Coronary artery (tissue), 2 donors: ENCODE results near the gene SOBP.

Experiments used
- DNase-seq: peaks from one replicate; pipeline ENCODE4 v3.0.0-alpha.2; 2017; ENCODE audit warnings: low spot score
- H3K27ac ChIP-seq, 2 donors: fragments of 200-600 bp; sonication (generic); one replicate each; pipeline ENCODE4 v1.5.1; 2016 to 2019
- H3K4me3 ChIP-seq: fragments of 200-600 bp; sonication (generic); 2 replicates; pipeline ENCODE4 v1.5.1; 2016; ENCODE audit warnings: mild to moderate bottlenecking, moderate library complexity
- CTCF ChIP-seq: fragments of 200-600 bp; sonication (generic); IDR thresholded peaks from one replicate; pipeline ENCODE4 v1.5.1; 2019; ENCODE audit warnings: antibody characterized with exemption

The SOBP gene

GRCh38 chr6:107585815-107586435 lies 96.0 kb downstream of the SOBP start:
- H3K27ac ChIP-seq = no peak overlapping the region
- no peak for TF ChIP-seq CTCF
- H3K4me3 ChIP-seq = no peak overlapping the region
- no peak for DNase-seq

- DNase-seq = no peak
- Histone ChIP-seq H3K4me3 (no peak overlapping the region), H3K27ac (no peak overlapping the region)
- TF ChIP-seq CTCF = no peak
Observed at GRCh38 chr6:107587451-107587850, 97.5 kb downstream of the SOBP start.

- H3K4me3 ChIP-seq = no peak overlapping the region
- no peak for TF ChIP-seq CTCF
- DNase-seq = no peak
- H3K27ac ChIP-seq = no peak overlapping the region
Observed at GRCh38 chr6:107589199-107589598, 99.3 kb downstream of the SOBP start.

- no peak for TF ChIP-seq CTCF
- Histone ChIP-seq H3K27ac (no peak overlapping the region), H3K4me3 (no peak overlapping the region)
Observed at GRCh38 chr6:107589934-107590333, 100.0 kb downstream of the SOBP start.

GRCh38 chr6:107590378-107590777 lies 100.5 kb downstream of the SOBP start:
- TF ChIP-seq CTCF = no peak
- no peak overlapping the region for H3K4me3 ChIP-seq
- no peak overlapping the region for H3K27ac ChIP-seq
- DNase-seq = no peak

More at GRCh38 chr6:107589934-107590333, 100.0 kb downstream of the SOBP start:
- DNase-seq = no peak

GRCh38 chr6:107591346-107591745 lies 101.4 kb downstream of the SOBP start:
- no peak overlapping the region for H3K27ac ChIP-seq
- no peak for DNase-seq
- no peak overlapping the region for H3K4me3 ChIP-seq
- no peak for TF ChIP-seq CTCF

GRCh38 chr6:107592806-107593205 lies 102.9 kb downstream of the SOBP start:
- no peak for TF ChIP-seq CTCF
- Histone ChIP-seq H3K27ac (no peak overlapping the region), H3K4me3 (no peak overlapping the region)
- DNase-seq = no peak
